ENCODE measurements around the gene PLXDC2. TPM values are rescaled to one million over a fixed set of nuclear protein-coding genes. Genes with fewer than 3 reads are reported as not detected.

Gene PLXDC2
- polyA plus RNA-seq, 2 of the 4 experiments (the other 2 are of a cell fraction), result 0.08 to 0.09 TPM

- FAIRE-seq (no peak), ATAC-seq (no peak)
- H3K27ac ChIP-seq, result no peak overlapping the region
These were observed 190.1 kb downstream of the PLXDC2 start for GRCh38 chr10:20006169-20006870.

GRCh38 chr10:20007426-20007825, 191.2 kb downstream of the PLXDC2 start:
- FAIRE-seq, result no peak
- no peak overlapping the region for H3K4me2 ChIP-seq
- no peak for ATAC-seq
- 14% methylated on average over 1 of the region's 1 CpG for WGBS (ENCODE audit: missing lambda C conversion rate)
- H3K4me3 ChIP-seq, result no peak overlapping the region
- H3K4me1 ChIP-seq, result no peaks in the 10 kb centered on the region
- TF ChIP-seq JUNB (IDR thresholded peaks at IDR 0.05) (no peak), KDM1A (IDR thresholded peaks at IDR 0.05; ENCODE audit: low read depth) (no peak), FOSB (CRISPR knock-in tag; IDR thresholded peaks at IDR 0.05) (no peak), CBX2 (IDR thresholded peaks at IDR 0.05; ENCODE audit: borderline replicate concordance, low read depth) (no peak), ZSCAN20 (CRISPR knock-in tag; IDR thresholded peaks at IDR 0.05) (no peak), POLR2A (IDR thresholded peaks at IDR 0.05; ENCODE audit: low read length) (no peak), ELK1 (IDR thresholded peaks at IDR 0.05; ENCODE audit: low read depth, low read length) (no peak), HDAC2 (IDR thresholded peaks at IDR 0.05) (no peak)
- no peak for DNase-seq (ENCODE audit: low read depth in 1 of 2, low spot score in 1 of 2)
- no peaks in the 10 kb centered on the region for H3K9me3 ChIP-seq
- ChIA-PET POLR2A (no interaction called here), CTCF (no interaction called here)
- H3K27ac ChIP-seq, result no peak overlapping the region

More at GRCh38 chr10:20006169-20006870, 190.1 kb downstream of the PLXDC2 start:
- POLR2A ChIA-PET, result no interaction called here
- no peak for DNase-seq (ENCODE audit: low read depth in 1 of 2, low spot score in 1 of 2)
- TF ChIP-seq HEYL (CRISPR knock-in tag; IDR thresholded peaks at IDR 0.05) (no peak), MAFK (IDR thresholded peaks at IDR 0.05; ENCODE audit: partially characterized antibody) (no peak), SREBF2 (IDR thresholded peaks at IDR 0.05) (no peak), CHD4 (IDR thresholded peaks at IDR 0.05; ENCODE audit: borderline replicate concordance) (no peak), MAZ (IDR thresholded peaks at IDR 0.05; ENCODE audit: borderline replicate concordance, low read depth, low read length) (no peak), EHF (CRISPR knock-in tag; IDR thresholded peaks at IDR 0.05) (no peak), FOSL2 (IDR thresholded peaks at IDR 0.05) (no peak), FOSL2 (CRISPR knock-in tag; IDR thresholded peaks at IDR 0.05) (no peak), HDAC2 (IDR thresholded peaks at IDR 0.05) (no peak), RNF2 (IDR thresholded peaks at IDR 0.05; ENCODE audit: borderline replicate concordance, low read depth) (no peak), JUN (IDR thresholded peaks at IDR 0.05) (no peak), RAD21 (conservative IDR thresholded peaks at IDR 0.05 in 1 of 2, IDR thresholded peaks at IDR 0.05 in 1 of 2) (no peak), KDM1A (IDR thresholded peaks at IDR 0.05; ENCODE audit: low read depth) (no peak), RARB (CRISPR knock-in tag; IDR thresholded peaks at IDR 0.05) (no peak), EHMT2 (IDR thresholded peaks at IDR 0.05; ENCODE audit: low read depth) (no peak), HOXB13 (CRISPR knock-in tag; IDR thresholded peaks at IDR 0.05; ENCODE audit: low read depth) (no peak)
- Histone ChIP-seq H3K4me3 (no peak overlapping the region), H3K4me1 (no peaks in the 10 kb centered on the region), H3K4me2 (no peak overlapping the region), H3K9me3 (no peaks in the 10 kb centered on the region)
- CTCF ChIA-PET, result no interaction called here
- WGBS (ENCODE audit: missing lambda C conversion rate), result 10% methylated on average over 4 of the region's 4 CpGs

- ATAC-seq, result no peak
- no peak for FAIRE-seq
- CTCF ChIA-PET, result no interaction called here
- WGBS (ENCODE audit: missing lambda C conversion rate), result 10% methylated on average over 1 of the region's 2 CpGs
- DNase-seq (ENCODE audit: low read depth in 1 of 2, low spot score in 1 of 2), result no peak
- POLR2A ChIA-PET, result no interaction called here
- H3K27ac ChIP-seq, result no peak overlapping the region
- no peaks in the 10 kb centered on the region for H3K9me3 ChIP-seq
- no peaks in the 10 kb centered on the region for H3K4me1 ChIP-seq
- H3K4me3 ChIP-seq, result no peak overlapping the region
- H3K4me2 ChIP-seq, result no peak overlapping the region
- TF ChIP-seq RNF2 (IDR thresholded peaks at IDR 0.05; ENCODE audit: borderline replicate concordance, low read depth) (no peak), ZFP36 (IDR thresholded peaks at IDR 0.05; ENCODE audit: borderline replicate concordance, partially characterized antibody) (no peak), ELK1 (IDR thresholded peaks at IDR 0.05; ENCODE audit: low read depth, low read length) (no peak), CBX2 (IDR thresholded peaks at IDR 0.05; ENCODE audit: borderline replicate concordance, low read depth) (no peak), RARB (CRISPR knock-in tag; IDR thresholded peaks at IDR 0.05) (no peak), PHF8 (IDR thresholded peaks at IDR 0.05; ENCODE audit: borderline replicate concordance, low read depth) (no peak), BHLHE40 (IDR thresholded peaks at IDR 0.05; ENCODE audit: low read depth, low read length) (no peak), HEYL (CRISPR knock-in tag; IDR thresholded peaks at IDR 0.05) (no peak), PBX3 (IDR thresholded peaks at IDR 0.05) (no peak), CEBPB (IDR thresholded peaks at IDR 0.05) (no peak), HOXA7 (CRISPR knock-in tag; IDR thresholded peaks at IDR 0.05) (no peak), SREBF2 (IDR thresholded peaks at IDR 0.05) (no peak)
These were observed 197.9 kb downstream of the PLXDC2 start for GRCh38 chr10:20013991-20014750.

Data from A549 (cell line).